LNCAP (cell line): ENCODE measurements around the gene CBY1.

Source experiments
- TF ChIP-seq, protein P1 (sequence below): fragments of 450-650 bp; IDR thresholded peaks from 2 replicates; pipeline ENCODE4 v1.5.1; 2017; ENCODE audit warnings: mild to moderate bottlenecking

The CBY1 gene

DNA sequence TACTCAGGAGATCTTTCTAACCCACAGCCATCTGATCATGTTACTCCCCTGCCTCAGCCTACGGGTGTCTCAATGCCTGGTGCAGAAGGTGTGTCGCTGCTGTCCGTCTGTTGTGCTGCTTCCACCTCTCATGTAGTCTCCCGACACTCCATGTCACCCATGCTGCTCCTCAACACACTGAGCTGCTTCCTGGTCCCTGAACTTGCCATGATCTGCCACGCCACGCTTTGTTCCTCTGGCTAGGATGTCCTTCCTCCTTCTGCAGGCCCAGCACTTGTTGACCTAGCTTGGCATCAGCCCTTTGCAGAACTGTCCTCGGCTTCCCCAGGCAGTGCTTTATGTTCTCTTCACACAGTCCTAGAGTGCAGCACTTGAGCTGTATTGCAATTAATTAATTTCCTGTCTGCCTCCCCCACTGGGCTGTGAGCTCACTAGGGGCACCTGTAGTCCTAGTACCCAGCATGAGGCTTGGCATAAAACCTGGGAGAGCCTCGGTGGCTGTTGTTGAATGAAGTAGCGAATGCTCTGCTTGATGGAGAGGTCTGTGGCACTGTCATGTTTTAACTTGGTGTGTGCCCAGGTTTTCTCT, 58.8 kb downstream of the CBY1 start:
- TF ChIP-seq, protein P1, sequence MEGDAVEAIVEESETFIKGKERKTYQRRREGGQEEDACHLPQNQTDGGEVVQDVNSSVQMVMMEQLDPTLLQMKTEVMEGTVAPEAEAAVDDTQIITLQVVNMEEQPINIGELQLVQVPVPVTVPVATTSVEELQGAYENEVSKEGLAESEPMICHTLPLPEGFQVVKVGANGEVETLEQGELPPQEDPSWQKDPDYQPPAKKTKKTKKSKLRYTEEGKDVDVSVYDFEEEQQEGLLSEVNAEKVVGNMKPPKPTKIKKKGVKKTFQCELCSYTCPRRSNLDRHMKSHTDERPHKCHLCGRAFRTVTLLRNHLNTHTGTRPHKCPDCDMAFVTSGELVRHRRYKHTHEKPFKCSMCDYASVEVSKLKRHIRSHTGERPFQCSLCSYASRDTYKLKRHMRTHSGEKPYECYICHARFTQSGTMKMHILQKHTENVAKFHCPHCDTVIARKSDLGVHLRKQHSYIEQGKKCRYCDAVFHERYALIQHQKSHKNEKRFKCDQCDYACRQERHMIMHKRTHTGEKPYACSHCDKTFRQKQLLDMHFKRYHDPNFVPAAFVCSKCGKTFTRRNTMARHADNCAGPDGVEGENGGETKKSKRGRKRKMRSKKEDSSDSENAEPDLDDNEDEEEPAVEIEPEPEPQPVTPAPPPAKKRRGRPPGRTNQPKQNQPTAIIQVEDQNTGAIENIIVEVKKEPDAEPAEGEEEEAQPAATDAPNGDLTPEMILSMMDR = no peak

DNA sequence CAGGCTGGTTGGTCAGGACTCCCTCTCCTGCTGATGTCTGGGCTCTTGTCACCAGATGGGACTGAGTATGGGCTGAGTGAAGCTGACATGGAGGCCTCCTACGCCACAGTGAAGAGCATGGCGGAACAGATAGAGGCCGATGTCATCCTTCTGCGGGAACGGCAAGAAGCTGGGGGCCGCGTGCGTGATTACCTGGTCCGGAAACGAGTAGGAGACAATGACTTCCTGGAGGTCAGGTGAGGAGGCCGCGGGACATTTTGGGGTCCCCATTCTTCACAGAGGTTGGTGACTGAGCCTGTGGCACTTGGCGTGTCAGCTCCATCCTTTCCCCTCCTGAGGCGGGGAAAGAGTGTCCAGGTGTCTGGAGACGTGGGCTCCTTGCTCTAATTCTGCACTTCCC, 59.4 kb downstream of the CBY1 start:
- TF ChIP-seq, protein P1 = no peak

DNA sequence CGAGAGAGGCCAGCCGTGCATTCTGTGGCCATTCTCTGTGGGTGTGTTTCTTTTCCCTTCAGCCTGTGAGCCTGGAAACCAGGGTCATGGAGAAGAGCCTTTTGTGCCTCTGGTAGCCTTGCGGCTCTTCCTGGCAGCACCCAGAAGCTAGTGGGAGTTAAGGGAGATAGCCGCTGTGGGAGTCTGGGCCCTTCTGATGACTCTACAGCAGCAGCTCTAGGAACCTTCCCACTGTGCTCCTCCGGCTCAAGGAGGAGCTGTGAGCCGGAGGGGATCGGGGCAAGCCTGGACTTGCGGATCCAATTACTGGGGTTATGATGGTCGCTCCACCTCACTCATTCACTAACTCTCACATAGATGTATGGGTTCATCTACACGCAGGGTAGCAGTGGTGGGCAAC, 59.8 kb downstream of the CBY1 start:
- TF ChIP-seq, protein P1 = no peak

DNA sequence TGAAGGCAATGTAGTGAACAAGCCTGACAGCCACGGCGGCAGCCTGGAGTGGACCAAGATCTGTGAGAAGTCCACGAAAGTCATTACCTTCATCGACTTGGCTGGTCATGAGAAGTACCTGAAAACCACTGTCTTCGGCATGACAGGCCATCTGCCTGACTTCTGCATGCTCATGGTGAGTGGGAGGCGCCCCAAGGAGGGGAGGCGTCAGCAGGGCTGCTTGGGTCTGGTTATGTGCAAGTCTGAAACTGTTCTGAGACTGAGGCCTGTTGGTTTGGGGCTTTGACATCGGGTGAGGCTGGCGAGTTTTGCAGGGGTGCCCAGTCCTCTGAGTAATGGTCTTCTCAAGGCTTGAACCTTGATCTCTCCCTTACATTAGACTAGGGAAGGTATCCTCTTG, 60.4 kb downstream of the CBY1 start:
- TF ChIP-seq, protein P1 = no peak

DNA sequence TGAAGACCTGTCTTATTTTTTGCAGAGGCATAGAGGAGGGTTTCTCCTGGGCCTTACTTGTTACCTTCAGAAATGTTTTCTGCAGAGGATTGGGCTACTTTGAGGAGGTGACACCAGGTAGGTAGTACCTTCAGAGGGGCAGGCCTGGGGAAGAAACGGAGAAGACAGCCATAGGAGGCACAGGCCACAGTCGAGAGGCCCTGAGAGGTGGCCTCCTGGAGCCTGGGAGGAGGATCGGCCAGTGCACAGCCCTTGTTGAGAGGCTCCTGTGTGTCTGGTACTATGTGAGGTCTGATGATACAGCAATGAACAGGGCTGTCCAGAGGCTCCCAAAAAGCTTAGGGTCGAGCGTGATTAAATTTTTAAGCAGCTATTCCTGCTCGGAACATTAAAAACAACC, 60.8 kb downstream of the CBY1 start:
- TF ChIP-seq, protein P1 = no peak

DNA sequence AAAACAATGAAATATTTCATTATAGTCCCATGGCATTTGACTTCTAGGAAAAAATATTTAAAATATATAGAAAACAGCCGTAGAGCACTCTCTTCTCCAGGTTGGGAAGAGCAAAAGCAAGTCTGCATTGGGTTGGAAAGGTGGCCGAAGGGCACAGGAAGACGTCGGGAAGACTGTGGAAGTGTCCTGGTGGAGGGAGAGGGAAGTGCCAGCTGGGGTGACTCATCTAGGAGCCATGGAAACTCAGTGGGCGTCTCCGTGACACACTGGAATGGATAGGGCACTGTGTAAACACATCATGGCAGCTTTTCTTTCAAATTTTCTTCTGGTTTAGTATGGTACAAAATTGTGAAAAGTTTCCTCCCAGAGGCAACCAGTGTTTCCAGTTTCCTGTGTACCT, 62.0 kb downstream of the CBY1 start:
- TF ChIP-seq, protein P1 = peak; percentile 30; the same call in 1 of the 2 replicates

DNA sequence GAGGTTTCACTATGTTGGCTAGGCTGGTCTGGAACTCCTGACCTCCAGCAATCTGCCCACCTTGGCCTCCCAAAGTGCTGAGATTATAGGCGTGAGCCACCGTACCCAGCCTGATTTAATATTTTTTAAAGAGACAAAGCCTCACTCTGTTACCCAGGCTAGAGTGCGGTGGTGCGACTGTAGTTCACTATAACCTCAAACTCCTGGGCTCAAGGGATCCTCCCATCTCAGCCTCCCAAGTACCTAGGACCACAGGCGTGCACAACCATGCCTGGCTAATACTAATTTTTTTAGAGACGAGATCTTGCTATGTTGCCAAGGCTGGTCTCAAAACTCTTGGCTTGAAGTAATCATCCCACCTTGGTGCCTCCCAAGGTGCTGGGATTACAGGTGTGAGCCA, 62.8 kb downstream of the CBY1 start:
- TF ChIP-seq, protein P1 = no peak

DNA sequence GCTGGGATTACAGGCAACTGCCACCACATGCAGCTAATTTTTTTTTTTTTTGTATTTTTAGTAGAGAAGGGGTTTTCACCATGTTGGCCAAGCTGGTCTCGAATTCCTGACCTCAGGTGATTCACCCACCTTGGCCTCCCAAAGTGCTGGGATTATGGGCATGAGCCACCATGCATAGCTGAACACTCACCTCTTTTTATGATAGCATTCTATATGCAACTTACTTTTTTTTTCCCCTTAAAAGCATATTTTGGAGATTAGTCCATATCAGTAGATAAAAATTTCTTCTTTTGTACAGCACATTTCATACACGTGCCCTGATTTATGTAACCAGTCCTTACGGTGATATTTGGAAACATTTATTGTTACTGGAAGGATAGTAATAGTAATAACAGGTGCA, 63.9 kb downstream of the CBY1 start:
- TF ChIP-seq, protein P1 = no peak
